H1 (cell line): ENCODE data around the gene TMEM198. TPM values are rescaled to one million over a fixed set of nuclear protein-coding genes. Genes with fewer than 3 reads are reported as not detected.

Experiments used
- CTCF ChIA-PET: fragments of 300-600 bp; sonication (Branson Sonifier 250); formaldehyde crosslinking; loops from one replicate; lab custom pipeline; 2021; ENCODE audit not compliant: partially characterized antibody; lab: Charles Lee
- POLR2A ChIA-PET: fragments of 300-600 bp; sonication (Branson Sonifier 250); formaldehyde crosslinking; loops from one replicate; lab custom pipeline; 2021; ENCODE audit warnings: inconsistent platforms; ENCODE audit not compliant: partially characterized antibody; lab: Charles Lee
- DNase-seq, 2 experiments: peaks; one replicate each; pipeline versions ENCODE4 v3.0.0 to v3.0.0-alpha.2; 2010 to 2022; ENCODE audit warnings: low spot score in 2 of 2, low read depth in 1 of 2, mixed read lengths in 1 of 2
- FAIRE-seq: peaks from 2 replicates; lab custom pipeline; 2011; peaks lifted over from hg19 to GRCh38; lab: Jason Lieb, UNC
- H2AFZ ChIP-seq: 2 replicates; pipeline ENCODE4 v1.8.1; 2012; ENCODE audit warnings: low read length, inconsistent platforms
- H2AK5ac ChIP-seq: 2 replicates; pipeline ENCODE4 v1.6.1; 2013; ENCODE audit warnings: low read depth, low read length
- H2BK120ac ChIP-seq: replicated peaks from 2 replicates; pipeline ENCODE3; 2013; ENCODE audit warnings: low read depth, low read length, inconsistent platforms
- H2BK12ac ChIP-seq: 2 replicates; pipeline ENCODE4 v1.6.1; 2013; ENCODE audit warnings: low read depth, low read length
- H2BK15ac ChIP-seq: 2 replicates; pipeline ENCODE4 v1.6.1; 2013; ENCODE audit warnings: low read length
- H2BK20ac ChIP-seq: 2 replicates; pipeline ENCODE4 v1.6.1; 2013; ENCODE audit warnings: low read length
- H2BK5ac ChIP-seq: 2 replicates; pipeline ENCODE4 v1.6.1; 2013; ENCODE audit warnings: low read depth, low read length
- H3K14ac ChIP-seq: 2 replicates; pipeline ENCODE4 v1.6.1; 2013; ENCODE audit warnings: inconsistent platforms; ENCODE audit not compliant: insufficient read length
- H3K18ac ChIP-seq: 2 replicates; pipeline ENCODE4 v1.6.1; 2013; ENCODE audit warnings: low read length; ENCODE audit errors: extremely low read depth
- H3K23ac ChIP-seq: 2 replicates; pipeline ENCODE4 v1.6.1; 2013; ENCODE audit warnings: inconsistent platforms; ENCODE audit not compliant: insufficient read length
- H3K23me2 ChIP-seq: 2 replicates; pipeline ENCODE4 v1.6.1; 2013; ENCODE audit warnings: low read depth, low read length
- H3K27ac ChIP-seq: 2 replicates; pipeline ENCODE4 v1.6.1; 2011; ENCODE audit warnings: low read depth, low read length, inconsistent platforms
- H3K27me3 ChIP-seq, 4 experiments: replicated peaks in 1 of 4; 1 replicate in 1 of 4; 2 replicates in 3 of 4; pipeline versions ENCODE4 v1.6.1 to v1.8.1; 2011 to 2013; ENCODE audit warnings: low read length in 3 of 4, mild to moderate bottlenecking in 3 of 4, inconsistent platforms in 2 of 4, mixed read lengths in 2 of 4, moderate library complexity in 1 of 4; ENCODE audit not compliant: control insufficient read depth in 3 of 4, insufficient read depth in 3 of 4; ENCODE audit errors: extremely low read depth in 1 of 4
- H3K36me3 ChIP-seq, 4 experiments: 2 replicates each; pipeline versions ENCODE4 v1.6.1 to v1.8.1; 2011 to 2013; ENCODE audit warnings: mild to moderate bottlenecking in 4 of 4, low read length in 3 of 4, moderate library complexity in 2 of 4, control low read depth in 1 of 4, inconsistent platforms in 1 of 4; ENCODE audit not compliant: insufficient read depth in 4 of 4, control insufficient read depth in 2 of 4
- H3K4ac ChIP-seq: replicated peaks from 2 replicates; pipeline ENCODE3; 2013; ENCODE audit warnings: low read length, low read depth, mixed read lengths, inconsistent platforms; ENCODE audit not compliant: insufficient read length
- H3K4me1 ChIP-seq, 4 experiments: replicated peaks in 1 of 4; 1 replicate in 1 of 4; 2 replicates in 3 of 4; pipeline versions ENCODE4 v1.6.1 to v1.8.1; 2011 to 2013; ENCODE audit warnings: low read length in 3 of 4, inconsistent platforms in 2 of 4, mixed read lengths in 1 of 4; ENCODE audit not compliant: insufficient read depth in 4 of 4, control insufficient read depth in 3 of 4
- H3K4me2 ChIP-seq, 2 experiments: 2 replicates each; pipeline versions ENCODE4 v1.6.1 to v1.8.1; 2011 to 2013; ENCODE audit warnings: low read depth in 2 of 2, low read length in 2 of 2, control low read depth in 1 of 2, inconsistent platforms in 1 of 2, mild to moderate bottlenecking in 1 of 2; ENCODE audit not compliant: insufficient read depth in 1 of 2
- H3K4me3 ChIP-seq, 4 experiments: fragments of 200-600, 300-600 bp in 1 of 4; sonication (generic), shearing (Covaris generic), sonication (Bioruptor Twin) in 1 of 4; 2 replicates each; pipeline versions ENCODE4 v1.5.1 to v1.8.1; 2011 to 2016; ENCODE audit warnings: low read length in 4 of 4, low read depth in 3 of 4, control low read depth in 2 of 4, inconsistent platforms in 2 of 4, mild to moderate bottlenecking in 2 of 4, mixed read lengths in 1 of 4, moderate library complexity in 1 of 4; ENCODE audit not compliant: insufficient read depth in 2 of 4; ENCODE audit errors: extremely low read depth in 1 of 4
- H3K56ac ChIP-seq: replicated peaks from 2 replicates; pipeline ENCODE3; 2013; ENCODE audit warnings: low read depth, mild to moderate bottlenecking, mixed read lengths, low read length, inconsistent platforms; ENCODE audit not compliant: insufficient read length
- H3K79me1 ChIP-seq: 2 replicates; pipeline ENCODE4 v1.6.1; 2013; ENCODE audit warnings: low read depth, low read length, control low read depth
- H3K79me2 ChIP-seq, 2 experiments: 2 replicates each; pipeline versions ENCODE4 v1.6.1 to v1.8.1; 2012 to 2013; ENCODE audit warnings: low read length in 2 of 2, mild to moderate bottlenecking in 2 of 2, inconsistent platforms in 1 of 2; ENCODE audit not compliant: insufficient read depth in 2 of 2, control insufficient read depth in 1 of 2
- H3K9ac ChIP-seq, 4 experiments: replicated peaks in 1 of 4; 1 replicate in 1 of 4; 2 replicates in 3 of 4; pipeline versions ENCODE4 v1.6.1 to v1.8.1; 2011 to 2013; ENCODE audit warnings: low read depth in 3 of 4, low read length in 3 of 4, control low read depth in 2 of 4, mild to moderate bottlenecking in 2 of 4, moderate library complexity in 2 of 4, inconsistent platforms in 1 of 4; ENCODE audit errors: extremely low read depth in 1 of 4
- H3K9me3 ChIP-seq, 2 experiments: 2 replicates each; pipeline versions ENCODE4 v1.6.1 to v1.8.1; 2012 to 2013; ENCODE audit warnings: mild to moderate bottlenecking in 2 of 2, moderate library complexity in 2 of 2, control low read depth in 1 of 2, inconsistent platforms in 1 of 2, low read depth in 1 of 2, low read length in 1 of 2, mixed read lengths in 1 of 2; ENCODE audit not compliant: insufficient read depth in 2 of 2
- H4K20me1 ChIP-seq, 2 experiments: replicated peaks in 1 of 2; 2 replicates each; pipeline versions ENCODE3 to v1.8.1; 2011 to 2013; ENCODE audit warnings: inconsistent platforms in 2 of 2, low read length in 2 of 2, mild to moderate bottlenecking in 1 of 2; ENCODE audit not compliant: insufficient read depth in 2 of 2, control insufficient read depth in 1 of 2
- H4K5ac ChIP-seq: 2 replicates; pipeline ENCODE4 v1.6.1; 2013; ENCODE audit warnings: low read length, low read depth, mixed read lengths, inconsistent platforms; ENCODE audit not compliant: insufficient read length
- H4K8ac ChIP-seq: 2 replicates; pipeline ENCODE4 v1.8.0; 2013; ENCODE audit warnings: mild to moderate bottlenecking, moderate library complexity, low read length, inconsistent platforms; ENCODE audit not compliant: insufficient read depth; ENCODE audit errors: extremely low read depth
- H4K91ac ChIP-seq: replicated peaks from 2 replicates; pipeline ENCODE3; 2013; ENCODE audit warnings: low read length, mixed read lengths, inconsistent platforms; ENCODE audit not compliant: insufficient read length
- ASH2L ChIP-seq: fragments of 200-600, 300-600 bp; sonication (generic); IDR thresholded peaks from one replicate; pipeline ENCODE4 v1.7.1; 2017; ENCODE audit warnings: low read length
- BCL11A ChIP-seq, 2 experiments: IDR thresholded peaks; one replicate each; pipeline ENCODE4 v1.6.1; 2011; ENCODE audit warnings: low read depth in 2 of 2, low read length in 2 of 2, mild to moderate bottlenecking in 2 of 2
- BRCA1 ChIP-seq: IDR thresholded peaks from 2 replicates; pipeline ENCODE4 v1.6.1; 2012; ENCODE audit warnings: low read depth, low read length, improper control_type of control experiment
- CTBP2 ChIP-seq: IDR thresholded peaks from 2 replicates; pipeline ENCODE4 v1.7.0; 2011; ENCODE audit warnings: borderline replicate concordance, mild to moderate bottlenecking, moderate library complexity, mixed read lengths, low read length; ENCODE audit not compliant: insufficient read depth, insufficient read length
- MAFK ChIP-seq: IDR thresholded peaks from 2 replicates; pipeline ENCODE4 v1.6.1; 2012; ENCODE audit warnings: low read depth, mild to moderate bottlenecking, improper control_type of control experiment, low read length
- RFX5 ChIP-seq: IDR thresholded peaks from 2 replicates; pipeline ENCODE4 v1.6.1; 2011; ENCODE audit warnings: low read depth, low read length, improper control_type of control experiment, borderline replicate concordance
- SAP30 ChIP-seq: fragments of 300-600 bp; sonication (generic); IDR thresholded peaks from 2 replicates; pipeline ENCODE4 v1.7.1; 2012; ENCODE audit warnings: low read length, moderate library complexity, mild to moderate bottlenecking, inconsistent platforms; ENCODE audit not compliant: insufficient read depth, insufficient replicate concordance
- SIN3A ChIP-seq, 2 experiments: IDR thresholded peaks in 1 of 2; conservative IDR thresholded peaks in 1 of 2; 2 replicates each; pipeline ENCODE4 v1.6.1; 2011 to 2012; ENCODE audit warnings: low read length in 2 of 2, improper control_type of control experiment in 1 of 2, low read depth in 1 of 2, mild to moderate bottlenecking in 1 of 2
- TAF7 ChIP-seq: optimal IDR thresholded peaks from 2 replicates; pipeline ENCODE3; 2011; ENCODE audit warnings: low read depth, mild to moderate bottlenecking, inconsistent platforms, low read length, moderate library complexity, borderline replicate concordance
- TEAD4 ChIP-seq: IDR thresholded peaks from 2 replicates; pipeline ENCODE4 v1.6.1; 2012; ENCODE audit warnings: low read depth, low read length, inconsistent platforms, mixed read lengths
- WGBS, 2 experiments: shearing (Covaris generic) in 1 of 2; methylation state at CpG; one replicate each; pipeline versions ENCODE4 v1.1.6 to v1.1.7; 2013 to 2015; ENCODE audit warnings: low lambda C conversion rate in 2 of 2, mixed read lengths in 2 of 2, inconsistent platforms in 1 of 2, low coverage in 1 of 2, missing lambda C conversion rate in 1 of 2; ENCODE audit not compliant: insufficient replicate concordance in 2 of 2, insufficient coverage in 1 of 2, insufficient read length in 1 of 2; ENCODE audit errors: extremely low coverage in 1 of 2, missing lambda C conversion rate in 1 of 2; 5-methylcytosine and 5-hydroxymethylcytosine counted together
- polyA plus RNA-seq, 7 experiments: library from polyadenylated mRNA; depleted of rRNA in 3 of 7; stranded (reverse) in 5 of 7; unstranded in 2 of 7; fragments of >200 nt in 5 of 7; fragments of 200-250 nt in 2 of 7; gene quantifications; 1 replicate in 5 of 7; 2 replicates in 1 of 7; 4 replicates in 1 of 7; pipeline versions ENCODE4 v1.2.1 to v1.2.3, GENCODE V29; 2011 to 2013; ENCODE audit warnings: missing spikeins in 2 of 7, mixed read lengths in 2 of 7
- total RNA-seq: library from RNA; stranded (reverse); fragmentation: NEBNext Ultra II Directional; extraction: Animal tissue kit (Norgen Biotek cat#: 25700); gene quantifications from 2 replicates; pipeline ENCODE4 v1.2.1, GENCODE V29; 2021

Gene TMEM198
- total and polyA plus RNA-seq, 2 of the 8 experiments (the other 6 are each of a cell fraction or from before 2014, with no cell fraction given) = 10.2 to 10.4 TPM

DNA sequence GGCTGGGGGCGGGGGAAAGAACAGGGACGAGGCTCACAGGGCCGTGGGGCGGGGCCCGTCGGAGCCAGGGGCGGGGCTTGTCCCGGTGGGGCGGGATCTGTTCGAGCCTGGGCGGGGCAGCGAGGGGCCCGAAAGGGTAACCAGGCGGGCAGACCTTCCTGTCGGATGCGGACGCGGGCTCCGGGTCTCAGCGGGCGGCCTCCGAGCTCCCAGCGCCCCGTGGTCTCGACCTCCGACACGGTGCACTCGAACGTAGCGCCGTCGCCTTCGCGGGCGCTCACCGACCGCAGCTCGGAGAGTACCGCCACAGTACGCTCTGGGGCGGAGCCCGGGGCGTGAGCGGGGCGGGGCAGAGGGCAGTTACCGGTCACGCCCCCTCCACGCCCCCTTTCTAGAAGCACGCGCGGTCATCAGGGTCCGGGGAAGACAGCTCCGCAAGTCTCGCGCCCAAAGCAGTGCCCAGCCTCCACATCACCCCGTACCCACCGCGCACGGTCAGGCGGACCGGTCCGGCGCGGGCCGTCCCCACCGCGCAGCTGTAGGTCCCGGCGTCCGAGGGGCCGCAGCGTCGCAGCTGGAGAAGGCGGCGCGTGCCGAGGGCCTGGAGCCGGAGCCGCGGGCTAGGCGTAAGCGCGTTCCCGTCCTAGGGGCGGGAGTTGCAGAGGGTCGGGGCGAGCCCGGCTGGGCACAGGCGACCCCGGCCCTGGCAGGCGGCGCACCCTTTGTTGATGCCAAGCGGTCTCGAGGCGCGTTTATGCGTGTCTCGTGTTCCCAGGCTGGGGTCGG lies 8.7 kb downstream of the TMEM198 start:
- H4K8ac ChIP-seq = peak overlapping the region; percentile 65; the same call in 1 of the 2 replicates
- H4K20me1 ChIP-seq = peaks cover 0 to 11% of the 10 kb centered on the region in 2 experiments
- H3K9me3 ChIP-seq = no peaks in the 10 kb centered on the region
- no peak for FAIRE-seq
- no peak overlapping the region for H4K5ac ChIP-seq
- H3K18ac ChIP-seq = peak overlapping the region; percentile 87
- H3K4ac ChIP-seq = no peak overlapping the region
- H3K36me3 ChIP-seq = peaks cover 0 to 6% (median 0%) of the 10 kb centered on the region in 4 experiments; a peak in 3 of 8 replicates
- H2BK20ac ChIP-seq = no peak overlapping the region
- H4K91ac ChIP-seq = no peak overlapping the region
- H3K4me1 ChIP-seq = peaks cover 0 to 15% (median 8%) of the 10 kb centered on the region in 4 experiments; a peak in 6 of 7 replicates
- ChIA-PET CTCF (interaction anchor here (0.6 to 19.7 kb wide), 10 partner anchors 7 to 175 kb away, joined by 3 to 293 read pairs (median 4); partner anchors contain the start of genes CHPF, OBSL1 and TMEM198), POLR2A (interaction anchor here (0.7 to 17.5 kb wide), 13 partner anchors 8 to 133 kb away, joined by 3 to 293 read pairs (median 4); partner anchors contain the start of genes CHPF, INHA, OBSL1 and STK11IP)
- peak overlapping the region in 2 of 4 experiments; percentile 57 to 60; a peak in 3 of 7 replicates for H3K9ac ChIP-seq
- WGBS, 2 experiments = 2% methylated on average over 37 of the region's 99 CpGs; no CpG with 5 or more reads in 1 of the 2 experiments
- H3K79me2 ChIP-seq = no peaks in the 10 kb centered on the region
- H3K23me2 ChIP-seq = peaks cover 17% of the 10 kb centered on the region; the same call in 1 of the 2 replicates
- peak overlapping the region; percentile 58 to 77 (median 68) for H3K4me3 ChIP-seq
- no peak overlapping the region for H2AK5ac ChIP-seq
- H2BK120ac ChIP-seq = no peak overlapping the region
- H3K27ac ChIP-seq = no peak overlapping the region; the same call in 1 of the 2 replicates
- no peak overlapping the region; the same call in 1 of the 2 replicates for H2AFZ ChIP-seq
- no peak overlapping the region for H3K23ac ChIP-seq
- no peak overlapping the region for H3K14ac ChIP-seq
- peak overlapping the region; percentile 89 for H3K56ac ChIP-seq
- H3K79me1 ChIP-seq = peaks cover 2% of the 10 kb centered on the region; the same call in 1 of the 2 replicates
- DNase-seq = peak in 1 of 2 experiments; percentile 100
- peak overlapping the region; percentile 90 to 95 for H3K4me2 ChIP-seq
- H3K27me3 ChIP-seq = peaks cover 0 to 15% (median 13%) of the 10 kb centered on the region in 4 experiments; a peak in 6 of 7 replicates
- H2BK5ac ChIP-seq = peak overlapping the region; percentile 75; the same call in 1 of the 2 replicates
- H2BK12ac ChIP-seq = peak overlapping the region; percentile 68; the same call in 1 of the 2 replicates
- H2BK15ac ChIP-seq = no peak overlapping the region
- TF ChIP-seq BCL11A (IDR thresholded peaks at IDR 0.05; ENCODE audit: low read depth in 2 of 2, low read length in 2 of 2) (no peak), SAP30 (no peak), RFX5 (no peak), SIN3A (conservative IDR thresholded peaks at IDR 0.05 in 1 of 2, IDR thresholded peaks at IDR 0.05 in 1 of 2; ENCODE audit: low read depth in 1 of 2, low read length in 2 of 2) (peak in 1 of 2 experiments; percentile 74; a peak in 2 of 4 replicates), BRCA1 (no peak), TEAD4 (no peak), CTBP2 (no peak), TAF7 (no peak), MAFK (no peak), ASH2L (peak; percentile 28)
